GM23248 (cell line): ENCODE data around the gene NEMP2.

Experiments used
- EZH2 ChIP-seq: fragments of 200-600 bp; sonication (generic); IDR thresholded peaks from 2 replicates; pipeline ENCODE4 v1.6.1; 2018; ENCODE audit warnings: antibody characterized with exemption, mild to moderate bottlenecking; ENCODE audit not compliant: insufficient read depth, poor library complexity, severe bottlenecking
- EZH2phosphoT487 ChIP-seq: fragments of 200-600 bp; sonication (generic); IDR thresholded peaks from 2 replicates; pipeline ENCODE4 v1.6.1; 2018; ENCODE audit warnings: antibody characterized with exemption, moderate library complexity, mild to moderate bottlenecking, low read depth; ENCODE audit not compliant: insufficient read depth

- TF ChIP-seq EZH2 (no peak), EZH2phosphoT487 (no peak)
Observed at GRCh38 chr2:190570871-190571270, 36.3 kb upstream of the NEMP2 start.
